WTC11 (cell line): ENCODE measurements around the gene ZNF567.
"Not testable (repeated sequence)": the region's sequence is repeated elsewhere in the genome, so short reads cannot be mapped to it uniquely, and the experiment has no call there.

Source experiments
- CTCF ChIP-seq: fragments of 200-600 bp; IDR thresholded peaks from 2 replicates; pipeline ENCODE4 v1.8.0; 2022; ENCODE audit warnings: antibody characterized with exemption
- RELA ChIP-seq: sonication (generic); formaldehyde crosslinking; IDR thresholded peaks from 2 replicates; pipeline ENCODE4 v1.8.1; 2022; ENCODE audit warnings: missing genetic modification reagents, mild to moderate bottlenecking, borderline replicate concordance
- ZNF138 ChIP-seq: sonication (generic); formaldehyde crosslinking; conservative IDR thresholded peaks from 2 replicates; pipeline ENCODE4 v1.8.1; 2022; ENCODE audit warnings: mild to moderate bottlenecking, moderate library complexity, missing genetic modification reagents
- ZSCAN18 ChIP-seq: fragments of 250-450 bp; sonication (Bioruptor Pico); IDR thresholded peaks from 2 replicates; pipeline ENCODE4 v2.1.2; 2022; ENCODE audit warnings: mild to moderate bottlenecking, moderate library complexity

GRCh38 chr19:36736166-36736565, 48.8 kb downstream of the ZNF567 start:
- TF ChIP-seq CTCF; ZSCAN18 (CRISPR knock-in tag); ZNF138 (CRISPR knock-in tag); RELA (CRISPR knock-in tag): not testable (repeated sequence)
